IMR-90 (cell line): Measurements from ENCODE around the gene LPCAT2.

ENCODE experiments used
- POLR2A ChIP-seq: IDR thresholded peaks from 2 replicates; pipeline ENCODE4 v1.6.1; 2012; ENCODE audit warnings: mild to moderate bottlenecking, low read depth, low read length
- TF ChIP-seq, protein P1 (sequence below): conservative IDR thresholded peaks from 2 replicates; pipeline ENCODE4 v1.5.1; 2012; ENCODE audit warnings: mild to moderate bottlenecking, low read depth, low read length, improper control_type of control experiment

DNA sequence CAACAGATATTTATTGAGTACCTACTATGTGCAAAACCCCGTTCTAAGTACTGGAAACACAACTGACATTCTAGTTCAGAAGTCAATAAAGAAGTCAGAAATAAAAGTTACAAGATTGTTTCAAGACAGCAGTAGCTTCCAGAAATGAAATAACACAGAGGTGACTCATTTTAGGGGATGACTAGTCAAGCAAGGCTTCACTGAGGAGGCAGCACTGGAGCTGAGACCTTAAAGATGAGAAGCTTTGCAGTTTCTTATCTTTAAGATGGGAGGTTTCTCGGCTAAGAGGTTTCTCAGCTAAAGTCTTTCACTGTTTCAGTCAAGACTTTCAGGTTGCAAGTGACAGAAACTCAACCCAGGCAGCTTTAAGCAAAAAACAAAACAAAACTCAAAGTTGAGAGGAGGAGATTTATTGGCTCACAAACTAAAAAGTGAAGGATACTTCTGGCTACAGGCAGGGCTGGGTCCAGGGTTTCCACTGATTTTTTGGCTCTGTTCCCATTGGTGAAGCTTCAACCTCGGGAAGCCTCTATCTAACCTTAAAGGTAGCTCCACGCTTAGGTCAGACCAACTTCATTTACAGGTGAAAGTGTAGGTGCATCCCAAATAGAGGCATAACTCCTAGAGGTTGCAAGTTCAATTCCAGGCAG, 37.3 kb upstream of the LPCAT2 start:
- TF ChIP-seq, protein P1, sequence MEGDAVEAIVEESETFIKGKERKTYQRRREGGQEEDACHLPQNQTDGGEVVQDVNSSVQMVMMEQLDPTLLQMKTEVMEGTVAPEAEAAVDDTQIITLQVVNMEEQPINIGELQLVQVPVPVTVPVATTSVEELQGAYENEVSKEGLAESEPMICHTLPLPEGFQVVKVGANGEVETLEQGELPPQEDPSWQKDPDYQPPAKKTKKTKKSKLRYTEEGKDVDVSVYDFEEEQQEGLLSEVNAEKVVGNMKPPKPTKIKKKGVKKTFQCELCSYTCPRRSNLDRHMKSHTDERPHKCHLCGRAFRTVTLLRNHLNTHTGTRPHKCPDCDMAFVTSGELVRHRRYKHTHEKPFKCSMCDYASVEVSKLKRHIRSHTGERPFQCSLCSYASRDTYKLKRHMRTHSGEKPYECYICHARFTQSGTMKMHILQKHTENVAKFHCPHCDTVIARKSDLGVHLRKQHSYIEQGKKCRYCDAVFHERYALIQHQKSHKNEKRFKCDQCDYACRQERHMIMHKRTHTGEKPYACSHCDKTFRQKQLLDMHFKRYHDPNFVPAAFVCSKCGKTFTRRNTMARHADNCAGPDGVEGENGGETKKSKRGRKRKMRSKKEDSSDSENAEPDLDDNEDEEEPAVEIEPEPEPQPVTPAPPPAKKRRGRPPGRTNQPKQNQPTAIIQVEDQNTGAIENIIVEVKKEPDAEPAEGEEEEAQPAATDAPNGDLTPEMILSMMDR, result no peak
- no peak for TF ChIP-seq POLR2A
